GM18517 (cell line): ENCODE measurements around the gene NACA.
"Not testable (repeated sequence)": the region's sequence is repeated elsewhere in the genome, so short reads cannot be mapped to it uniquely, and the experiment has no call there.

ENCODE experiments used
- ATAC-seq: cut with Tn5 transposase; IDR thresholded peaks from one replicate; pipeline ENCODE4 v1.9.1; 2021; ENCODE audit warnings: mild to moderate bottlenecking, moderate library complexity; ENCODE audit not compliant: unreplicated experiment

Gene NACA

GRCh38 chr12:56725723-56726102 lies 614 bp upstream of the NACA start:
- no peak for ATAC-seq

GRCh38 chr12:56724701-56724971 lies 463 bp downstream of the NACA start:
- ATAC-seq: no peak

GRCh38 chr12:56723889-56724700 lies 1.0 kb downstream of the NACA start:
- ATAC-seq: no peak

GRCh38 chr12:56723352-56723751 lies 1.7 kb downstream of the NACA start:
- no peak for ATAC-seq

GRCh38 chr12:56722832-56723231 lies 2.3 kb downstream of the NACA start:
- no peak for ATAC-seq

GRCh38 chr12:56721721-56722120 lies 3.4 kb downstream of the NACA start:
- no peak for ATAC-seq

GRCh38 chr12:56721216-56721615 lies 3.9 kb downstream of the NACA start:
- no peak for ATAC-seq

- ATAC-seq: no peak
Measured at GRCh38 chr12:56720731-56721151, 4.4 kb downstream of the NACA start.

GRCh38 chr12:56719056-56719455 lies 6.0 kb downstream of the NACA start:
- ATAC-seq: no peak

GRCh38 chr12:56718636-56719035 lies 6.5 kb downstream of the NACA start:
- no peak for ATAC-seq

- ATAC-seq: no peak
Measured at GRCh38 chr12:56718149-56718548, 7.0 kb downstream of the NACA start.

- no peak for ATAC-seq
Measured at GRCh38 chr12:56716933-56717880, 7.9 kb downstream of the NACA start.

GRCh38 chr12:56716458-56716857 lies 8.6 kb downstream of the NACA start:
- ATAC-seq: no peak

- ATAC-seq: no peak
Measured at GRCh38 chr12:56715798-56716197, 9.3 kb downstream of the NACA start.

- ATAC-seq: no peak
Measured at GRCh38 chr12:56714431-56714929, 10.6 kb downstream of the NACA start.

- ATAC-seq: no peak
Measured at GRCh38 chr12:56713345-56713744, 11.8 kb downstream of the NACA start.

- no peak for ATAC-seq
Measured at GRCh38 chr12:56709759-56710376, 15.2 kb downstream of the NACA start.

GRCh38 chr12:56704522-56704921 lies 20.6 kb downstream of the NACA start:
- ATAC-seq: not testable (repeated sequence)

- ATAC-seq: no peak
Measured at GRCh38 chr12:56699020-56699661, 26.0 kb downstream of the NACA start.

- no peak for ATAC-seq
Measured at GRCh38 chr12:56695327-56696101, 29.6 kb downstream of the NACA start.
